ENCODE measurements around the gene NLRP3. TPM values are rescaled to one million over a fixed set of nuclear protein-coding genes. Genes with fewer than 3 reads are reported as not detected.

The NLRP3 gene
- total RNA-seq, 1 experiment from 2014 or later = not detected

DNA sequence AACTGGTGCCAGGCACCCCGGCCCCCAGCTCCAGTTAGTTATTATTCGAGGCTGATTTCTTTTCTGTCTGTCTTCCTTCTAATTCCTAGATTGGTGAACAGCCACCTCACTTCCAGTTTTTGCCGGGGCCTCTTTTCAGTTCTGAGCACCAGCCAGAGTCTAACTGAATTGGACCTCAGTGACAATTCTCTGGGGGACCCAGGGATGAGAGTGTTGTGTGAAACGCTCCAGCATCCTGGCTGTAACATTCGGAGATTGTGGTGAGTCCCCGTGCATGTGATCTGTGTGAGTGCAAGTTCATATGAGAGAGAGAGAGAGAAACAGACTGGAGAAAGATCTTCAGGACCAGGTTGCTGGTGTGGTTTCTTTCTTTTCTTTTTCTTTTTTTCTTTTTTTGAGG lies 13.5 kb downstream of the NLRP3 start:
- Histone ChIP-seq H2AFZ (no peak overlapping the region), H4K20me1 (ENCODE audit: insufficient read depth) (no peaks in the 10 kb centered on the region), H3K9me2 (ENCODE audit: insufficient read depth) (no peaks in the 10 kb centered on the region), H3K4me3 (no peak overlapping the region), H3K27ac (no peak overlapping the region), H3K27me3 (ENCODE audit: insufficient read depth, low read depth) (peaks cover 63% of the 10 kb centered on the region), H3K4me1 (replicated peaks; ENCODE audit: insufficient read depth) (no peaks in the 10 kb centered on the region), H3F3A (ENCODE audit: insufficient read depth, low read depth) (no peaks in the 10 kb centered on the region), H3K36me3 (ENCODE audit: low read depth) (no peaks in the 10 kb centered on the region), H3K79me2 (ENCODE audit: low read depth) (no peaks in the 10 kb centered on the region), H3K9me3 (ENCODE audit: insufficient read depth, low read depth) (no peaks in the 10 kb centered on the region), H3K4me2 (no peak overlapping the region)
- ChIA-PET POLR2A (ENCODE audit: unreplicated experiment) (no interaction called here), CTCF (no interaction called here)
- intact Hi-C loops (cut with micrococcal nuclease; ENCODE audit: unreplicated experiment) = no loop called here
- TF ChIP-seq, protein P1, sequence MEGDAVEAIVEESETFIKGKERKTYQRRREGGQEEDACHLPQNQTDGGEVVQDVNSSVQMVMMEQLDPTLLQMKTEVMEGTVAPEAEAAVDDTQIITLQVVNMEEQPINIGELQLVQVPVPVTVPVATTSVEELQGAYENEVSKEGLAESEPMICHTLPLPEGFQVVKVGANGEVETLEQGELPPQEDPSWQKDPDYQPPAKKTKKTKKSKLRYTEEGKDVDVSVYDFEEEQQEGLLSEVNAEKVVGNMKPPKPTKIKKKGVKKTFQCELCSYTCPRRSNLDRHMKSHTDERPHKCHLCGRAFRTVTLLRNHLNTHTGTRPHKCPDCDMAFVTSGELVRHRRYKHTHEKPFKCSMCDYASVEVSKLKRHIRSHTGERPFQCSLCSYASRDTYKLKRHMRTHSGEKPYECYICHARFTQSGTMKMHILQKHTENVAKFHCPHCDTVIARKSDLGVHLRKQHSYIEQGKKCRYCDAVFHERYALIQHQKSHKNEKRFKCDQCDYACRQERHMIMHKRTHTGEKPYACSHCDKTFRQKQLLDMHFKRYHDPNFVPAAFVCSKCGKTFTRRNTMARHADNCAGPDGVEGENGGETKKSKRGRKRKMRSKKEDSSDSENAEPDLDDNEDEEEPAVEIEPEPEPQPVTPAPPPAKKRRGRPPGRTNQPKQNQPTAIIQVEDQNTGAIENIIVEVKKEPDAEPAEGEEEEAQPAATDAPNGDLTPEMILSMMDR (conservative IDR thresholded peaks at IDR 0.05) = no peak
- TF ChIP-seq EZH2 (IDR thresholded peaks at IDR 0.05; ENCODE audit: low read depth) = no peak
- BruUV-seq (replicated peaks) = no TSS peak
- DNase-seq = no peak

DNA sequence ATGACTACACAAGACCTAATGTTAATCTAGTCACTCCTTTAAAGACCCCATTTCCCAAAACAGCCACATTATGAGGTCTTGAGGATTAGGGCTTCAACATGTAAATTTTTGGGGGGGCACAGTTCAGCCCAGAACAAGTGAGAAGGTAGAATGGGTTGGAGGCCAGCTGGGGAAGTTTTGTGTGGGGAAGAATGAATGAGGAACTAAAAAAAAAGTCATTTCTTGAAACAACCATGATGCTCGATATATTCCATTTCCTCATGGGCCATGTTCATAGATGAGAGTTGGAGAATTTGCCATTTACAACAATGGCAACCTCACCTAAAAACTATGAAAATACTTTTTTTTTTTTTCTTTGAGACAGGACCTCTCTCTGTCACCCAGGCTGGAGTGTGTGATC lies 14.5 kb downstream of the NLRP3 start:
- no peak for DNase-seq
- H3K4me1 ChIP-seq (replicated peaks; ENCODE audit: insufficient read depth) = no peaks in the 10 kb centered on the region
- no peaks in the 10 kb centered on the region for H3F3A ChIP-seq (ENCODE audit: insufficient read depth, low read depth)
- H3K9me2 ChIP-seq (ENCODE audit: insufficient read depth) = no peaks in the 10 kb centered on the region
- no peak overlapping the region for H3K4me3 ChIP-seq
- no peak overlapping the region for H3K4me2 ChIP-seq
- H4K20me1 ChIP-seq (ENCODE audit: insufficient read depth) = no peaks in the 10 kb centered on the region
- H3K36me3 ChIP-seq (ENCODE audit: low read depth) = no peaks in the 10 kb centered on the region
- ChIA-PET POLR2A (ENCODE audit: unreplicated experiment) (no interaction called here), CTCF (no interaction called here)
- no peak overlapping the region for H3K27ac ChIP-seq
- no TSS peak for BruUV-seq (replicated peaks)
- intact Hi-C loops (cut with micrococcal nuclease; ENCODE audit: unreplicated experiment) = no loop called here
- no peaks in the 10 kb centered on the region for H3K79me2 ChIP-seq (ENCODE audit: low read depth)
- H3K9me3 ChIP-seq (ENCODE audit: insufficient read depth, low read depth) = no peaks in the 10 kb centered on the region
- peaks cover 61% of the 10 kb centered on the region for H3K27me3 ChIP-seq (ENCODE audit: insufficient read depth, low read depth)
- no peak for TF ChIP-seq EZH2 (IDR thresholded peaks at IDR 0.05; ENCODE audit: low read depth)
- TF ChIP-seq, protein P1 (conservative IDR thresholded peaks at IDR 0.05) = no peak
- H2AFZ ChIP-seq = no peak overlapping the region

DNA sequence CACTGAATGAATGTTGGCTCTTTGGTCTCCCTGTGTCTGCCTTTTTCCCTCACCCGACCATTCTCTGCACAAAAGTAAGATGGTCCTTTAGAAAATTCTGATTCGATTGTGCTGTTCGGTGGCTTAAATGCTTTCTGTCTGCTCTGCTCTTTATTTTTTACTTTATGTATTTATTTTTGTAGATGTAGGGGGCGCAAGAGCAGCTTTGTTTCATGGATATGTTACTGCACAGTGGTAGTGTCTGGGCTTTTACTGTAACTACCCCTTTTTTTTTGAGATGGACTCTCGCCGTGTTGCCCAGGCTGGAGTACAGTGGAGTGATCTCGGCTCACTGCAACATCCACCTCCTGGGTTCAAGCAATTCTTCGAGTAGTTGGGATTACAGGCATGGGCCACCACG lies 15.7 kb downstream of the NLRP3 start:
- H4K20me1 ChIP-seq (ENCODE audit: insufficient read depth) = no peaks in the 10 kb centered on the region
- H3K27ac ChIP-seq = no peak overlapping the region
- TF ChIP-seq, protein P1 (conservative IDR thresholded peaks at IDR 0.05) = no peak
- no peak for TF ChIP-seq EZH2 (IDR thresholded peaks at IDR 0.05; ENCODE audit: low read depth)
- intact Hi-C loops (cut with micrococcal nuclease; ENCODE audit: unreplicated experiment) = no loop called here
- peaks cover 51% of the 10 kb centered on the region for H3K27me3 ChIP-seq (ENCODE audit: insufficient read depth, low read depth)
- ChIA-PET CTCF (no interaction called here), POLR2A (ENCODE audit: unreplicated experiment) (no interaction called here)
- H3K36me3 ChIP-seq (ENCODE audit: low read depth) = no peaks in the 10 kb centered on the region
- H3K79me2 ChIP-seq (ENCODE audit: low read depth) = no peaks in the 10 kb centered on the region
- no peak overlapping the region for H2AFZ ChIP-seq
- no peak overlapping the region for H3K4me2 ChIP-seq
- H3K4me3 ChIP-seq = no peak overlapping the region
- H3K4me1 ChIP-seq (replicated peaks; ENCODE audit: insufficient read depth) = no peaks in the 10 kb centered on the region
- no TSS peak for BruUV-seq (replicated peaks)
- DNase-seq = no peak
- no peaks in the 10 kb centered on the region for H3K9me2 ChIP-seq (ENCODE audit: insufficient read depth)
- no peaks in the 10 kb centered on the region for H3K9me3 ChIP-seq (ENCODE audit: insufficient read depth, low read depth)
- H3F3A ChIP-seq (ENCODE audit: insufficient read depth, low read depth) = no peaks in the 10 kb centered on the region
